Measurements from ENCODE around the gene CEMP1. TPM values are rescaled to one million over a fixed set of nuclear protein-coding genes. Genes with fewer than 3 reads are reported as not detected.

Gene CEMP1
- total RNA-seq, 2 experiments from 2014 or later = not detected

GRCh38 chr16:2531696-2532493 is 687 bp upstream of the CEMP1 start:
- no peaks in the 10 kb centered on the region for H3K36me3 Mint-ChIP-seq
- peak overlapping the region; percentile 98 for H3K27ac Mint-ChIP-seq
- H3K4me3 Mint-ChIP-seq = peak overlapping the region; percentile 82
- ATAC-seq (peak; percentile 94), DNase-seq (peak; percentile 99)
- peaks cover 20% of the 10 kb centered on the region for H3K4me1 Mint-ChIP-seq
- no peaks in the 10 kb centered on the region for H3K27me3 Mint-ChIP-seq
- CTCF ChIA-PET = interaction anchor here (1.2 to 1.6 kb wide), 2 partner anchors 11 kb away, joined by 3 to 7 read pairs; no protein-coding TSS in a partner anchor
- no peaks in the 10 kb centered on the region for H3K9me3 Mint-ChIP-seq (ENCODE audit: low read depth)

GRCh38 chr16:2530629-2531318 is 434 bp downstream of the CEMP1 start:
- H3K4me3 Mint-ChIP-seq = peak overlapping the region; percentile 82
- no peaks in the 10 kb centered on the region for H3K27me3 Mint-ChIP-seq
- H3K9me3 Mint-ChIP-seq (ENCODE audit: low read depth) = no peaks in the 10 kb centered on the region
- DNase-seq (peak; percentile 45), ATAC-seq (no peak)
- H3K36me3 Mint-ChIP-seq = peaks cover 4% of the 10 kb centered on the region
- CTCF ChIA-PET = interaction anchor here (1.2 kb wide), 1 partner anchor 10 kb away, joined by 3 read pairs; no protein-coding TSS in a partner anchor
- H3K4me1 Mint-ChIP-seq = peaks cover 17% of the 10 kb centered on the region
- peak overlapping the region; percentile 98 for H3K27ac Mint-ChIP-seq

GRCh38 chr16:2529961-2530628 is 1.1 kb downstream of the CEMP1 start:
- Mint-ChIP-seq H3K9me3 (ENCODE audit: low read depth) (no peaks in the 10 kb centered on the region), H3K36me3 (peaks cover 4% of the 10 kb centered on the region), H3K27ac (peak overlapping the region; percentile 54), H3K27me3 (no peaks in the 10 kb centered on the region), H3K4me1 (peaks cover 17% of the 10 kb centered on the region), H3K4me3 (no peak overlapping the region)
- ATAC-seq = no peak
- CTCF ChIA-PET = interaction anchor here (1.2 kb wide), 1 partner anchor 9 kb away, joined by 3 read pairs; no protein-coding TSS in a partner anchor
- DNase-seq = peak; percentile 40

GRCh38 chr16:2529061-2529931 is 1.9 kb downstream of the CEMP1 start:
- Mint-ChIP-seq H3K27ac (no peak overlapping the region), H3K9me3 (ENCODE audit: low read depth) (no peaks in the 10 kb centered on the region)

GRCh38 chr16:2528161-2529060 is 2.8 kb downstream of the CEMP1 start:
- ATAC-seq (no peak), DNase-seq (peak; percentile 40)
- Mint-ChIP-seq H3K36me3 (peaks cover 7% of the 10 kb centered on the region), H3K27me3 (no peaks in the 10 kb centered on the region), H3K4me1 (peaks cover 14% of the 10 kb centered on the region), H3K4me3 (no peak overlapping the region), H3K9me3 (ENCODE audit: low read depth) (no peaks in the 10 kb centered on the region), H3K27ac (no peak overlapping the region)
- CTCF ChIA-PET = no interaction called here

More at GRCh38 chr16:2529061-2529931, 1.9 kb downstream of the CEMP1 start:
- ATAC-seq (no peak), DNase-seq (peak; percentile 41)
- CTCF ChIA-PET = no interaction called here
- peaks cover 7% of the 10 kb centered on the region for H3K36me3 Mint-ChIP-seq
- H3K4me1 Mint-ChIP-seq = peaks cover 17% of the 10 kb centered on the region
- H3K4me3 Mint-ChIP-seq = no peak overlapping the region
- H3K27me3 Mint-ChIP-seq = no peaks in the 10 kb centered on the region

- DNase-seq (no peak), ATAC-seq (no peak)
- no peaks in the 10 kb centered on the region for H3K9me3 Mint-ChIP-seq (ENCODE audit: low read depth)
- no peak overlapping the region for H3K4me3 Mint-ChIP-seq
- H3K4me1 Mint-ChIP-seq = peaks cover 12% of the 10 kb centered on the region
- no peaks in the 10 kb centered on the region for H3K27me3 Mint-ChIP-seq
- CTCF ChIA-PET = no interaction called here
- H3K27ac Mint-ChIP-seq = no peak overlapping the region
- H3K36me3 Mint-ChIP-seq = peaks cover 7% of the 10 kb centered on the region
Observed at GRCh38 chr16:2527784-2528100, 3.5 kb downstream of the CEMP1 start.

GRCh38 chr16:2527071-2527783 is 4.0 kb downstream of the CEMP1 start:
- Mint-ChIP-seq H3K4me1 (peaks cover 12% of the 10 kb centered on the region), H3K27me3 (no peaks in the 10 kb centered on the region), H3K27ac (no peak overlapping the region), H3K4me3 (no peak overlapping the region), H3K36me3 (peaks cover 7% of the 10 kb centered on the region), H3K9me3 (ENCODE audit: low read depth) (no peaks in the 10 kb centered on the region)
- CTCF ChIA-PET = no interaction called here
- ATAC-seq (no peak), DNase-seq (peak; percentile 40)

GRCh38 chr16:2526135-2526534 is 5.1 kb downstream of the CEMP1 start:
- CTCF ChIA-PET = no interaction called here
- no peak for DNase-seq
- no peak overlapping the region for H3K4me3 Mint-ChIP-seq
- no peak for ATAC-seq
- no peaks in the 10 kb centered on the region for H3K9me3 Mint-ChIP-seq (ENCODE audit: low read depth)
- H3K27me3 Mint-ChIP-seq = no peaks in the 10 kb centered on the region
- H3K4me1 Mint-ChIP-seq = peaks cover 8% of the 10 kb centered on the region
- peaks cover 7% of the 10 kb centered on the region for H3K36me3 Mint-ChIP-seq
- no peak overlapping the region for H3K27ac Mint-ChIP-seq

GRCh38 chr16:2524339-2524938 is 6.8 kb downstream of the CEMP1 start:
- no peaks in the 10 kb centered on the region for H3K9me3 Mint-ChIP-seq (ENCODE audit: low read depth)
- CTCF ChIA-PET = no interaction called here
- no peak overlapping the region for H3K4me3 Mint-ChIP-seq
- H3K27me3 Mint-ChIP-seq = no peaks in the 10 kb centered on the region
- peaks cover 15% of the 10 kb centered on the region for H3K4me1 Mint-ChIP-seq
- H3K36me3 Mint-ChIP-seq = peaks cover 12% of the 10 kb centered on the region
- DNase-seq = no peak
- no peak overlapping the region for H3K27ac Mint-ChIP-seq
- no peak for ATAC-seq

- H3K9me3 Mint-ChIP-seq (ENCODE audit: low read depth) = no peaks in the 10 kb centered on the region
- peaks cover 12% of the 10 kb centered on the region for H3K36me3 Mint-ChIP-seq
- DNase-seq = no peak
- no peak for ATAC-seq
- CTCF ChIA-PET = no interaction called here
- no peak overlapping the region for H3K27ac Mint-ChIP-seq
- no peaks in the 10 kb centered on the region for H3K27me3 Mint-ChIP-seq
- no peak overlapping the region for H3K4me3 Mint-ChIP-seq
- H3K4me1 Mint-ChIP-seq = peaks cover 19% of the 10 kb centered on the region
Observed at GRCh38 chr16:2523801-2524231, 7.4 kb downstream of the CEMP1 start.

GRCh38 chr16:2520784-2521531 is 10.2 kb downstream of the CEMP1 start:
- Mint-ChIP-seq H3K9me3 (ENCODE audit: low read depth) (no peaks in the 10 kb centered on the region), H3K36me3 (peaks cover 14% of the 10 kb centered on the region), H3K4me1 (peaks cover 38% of the 10 kb centered on the region), H3K27ac (peak overlapping the region; percentile 95), H3K27me3 (no peaks in the 10 kb centered on the region), H3K4me3 (peak overlapping the region; percentile 82)
- DNase-seq = peak; percentile 81
- CTCF ChIA-PET = interaction anchor here (0.8 to 1.6 kb wide), 4 partner anchors 10 to 91 kb away, joined by 3 to 7 read pairs (median 6); partner anchors contain the start of gene CEMP1
- ATAC-seq = peak; percentile 56

Measured in activated CD8-positive, alpha-beta memory T cell treated with anti-CD3 and anti-CD28 coated beads, Interleukin-2, amount 10 ng/mL, durations not matched to agents 7 days and 5 days (primary cell).